ENCODE data around the gene A1BG. TPM values are rescaled to one million over a fixed set of nuclear protein-coding genes. Genes with fewer than 3 reads are reported as not detected.
A peak's percentile ranks its signal among the peaks of the same experiment; 100 is the strongest.

A1BG gene
- total and polyA plus RNA-seq, 2 experiments from 2014 or later: 35.9 to 108 TPM

DNA sequence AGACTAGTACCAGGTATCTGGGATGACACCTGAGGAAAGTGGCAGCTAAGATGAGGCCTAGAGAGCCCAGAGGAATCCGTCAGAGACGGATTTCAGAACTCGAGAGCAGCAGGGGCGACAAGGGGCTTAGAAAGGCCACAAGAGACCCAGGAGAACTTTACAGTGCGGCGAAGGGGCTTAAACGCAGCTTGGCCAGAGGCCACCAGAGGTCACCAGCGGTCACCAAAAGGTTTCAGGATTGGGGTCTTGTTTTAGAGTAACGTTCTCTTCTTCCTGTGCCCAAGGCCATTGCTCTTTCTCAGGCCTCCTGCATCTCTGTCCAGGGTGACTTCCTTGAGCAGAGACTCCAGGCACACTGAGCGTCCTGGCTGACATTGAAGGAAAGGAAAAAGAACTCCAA lies 24.3 kb downstream of the A1BG start:
- peaks cover 48% of the 10 kb centered on the region for H3K79me2 ChIP-seq
- no peak overlapping the region for H3K4me3 ChIP-seq
- H3K4me2 ChIP-seq: no peak overlapping the region
- H3K27ac ChIP-seq: no peak overlapping the region
- peaks cover 12% of the 10 kb centered on the region for H3K4me1 ChIP-seq (ENCODE audit: insufficient read depth)
- H2AFZ ChIP-seq: no peak overlapping the region
- H3K27me3 ChIP-seq: no peaks in the 10 kb centered on the region
- H3K9me3 ChIP-seq (ENCODE audit: low read depth): no peaks in the 10 kb centered on the region
- no peaks in the 10 kb centered on the region for H4K20me1 ChIP-seq (ENCODE audit: insufficient read depth, poor library complexity, severe bottlenecking)
- no peaks in the 10 kb centered on the region for H3K36me3 ChIP-seq (replicated peaks; ENCODE audit: insufficient read depth, low read depth)
- no peaks in the 10 kb centered on the region for H3K9me2 ChIP-seq (replicated peaks; ENCODE audit: insufficient read depth)
- TF ChIP-seq EZH2 (IDR thresholded peaks at IDR 0.05; ENCODE audit: borderline replicate concordance) (no peak), EZH2phosphoT487 (IDR thresholded peaks at IDR 0.05; ENCODE audit: low read depth, severe bottlenecking, unreplicated experiment) (no peak)
- TF ChIP-seq, protein P1, sequence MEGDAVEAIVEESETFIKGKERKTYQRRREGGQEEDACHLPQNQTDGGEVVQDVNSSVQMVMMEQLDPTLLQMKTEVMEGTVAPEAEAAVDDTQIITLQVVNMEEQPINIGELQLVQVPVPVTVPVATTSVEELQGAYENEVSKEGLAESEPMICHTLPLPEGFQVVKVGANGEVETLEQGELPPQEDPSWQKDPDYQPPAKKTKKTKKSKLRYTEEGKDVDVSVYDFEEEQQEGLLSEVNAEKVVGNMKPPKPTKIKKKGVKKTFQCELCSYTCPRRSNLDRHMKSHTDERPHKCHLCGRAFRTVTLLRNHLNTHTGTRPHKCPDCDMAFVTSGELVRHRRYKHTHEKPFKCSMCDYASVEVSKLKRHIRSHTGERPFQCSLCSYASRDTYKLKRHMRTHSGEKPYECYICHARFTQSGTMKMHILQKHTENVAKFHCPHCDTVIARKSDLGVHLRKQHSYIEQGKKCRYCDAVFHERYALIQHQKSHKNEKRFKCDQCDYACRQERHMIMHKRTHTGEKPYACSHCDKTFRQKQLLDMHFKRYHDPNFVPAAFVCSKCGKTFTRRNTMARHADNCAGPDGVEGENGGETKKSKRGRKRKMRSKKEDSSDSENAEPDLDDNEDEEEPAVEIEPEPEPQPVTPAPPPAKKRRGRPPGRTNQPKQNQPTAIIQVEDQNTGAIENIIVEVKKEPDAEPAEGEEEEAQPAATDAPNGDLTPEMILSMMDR (IDR thresholded peaks at IDR 0.05; ENCODE audit: poor library complexity): no peak
- 40% methylated on average over 10 of the region's 10 CpGs for WGBS (ENCODE audit: low lambda C conversion rate, missing lambda C conversion rate)
- no peak for DNase-seq (ENCODE audit: low spot score)

DNA sequence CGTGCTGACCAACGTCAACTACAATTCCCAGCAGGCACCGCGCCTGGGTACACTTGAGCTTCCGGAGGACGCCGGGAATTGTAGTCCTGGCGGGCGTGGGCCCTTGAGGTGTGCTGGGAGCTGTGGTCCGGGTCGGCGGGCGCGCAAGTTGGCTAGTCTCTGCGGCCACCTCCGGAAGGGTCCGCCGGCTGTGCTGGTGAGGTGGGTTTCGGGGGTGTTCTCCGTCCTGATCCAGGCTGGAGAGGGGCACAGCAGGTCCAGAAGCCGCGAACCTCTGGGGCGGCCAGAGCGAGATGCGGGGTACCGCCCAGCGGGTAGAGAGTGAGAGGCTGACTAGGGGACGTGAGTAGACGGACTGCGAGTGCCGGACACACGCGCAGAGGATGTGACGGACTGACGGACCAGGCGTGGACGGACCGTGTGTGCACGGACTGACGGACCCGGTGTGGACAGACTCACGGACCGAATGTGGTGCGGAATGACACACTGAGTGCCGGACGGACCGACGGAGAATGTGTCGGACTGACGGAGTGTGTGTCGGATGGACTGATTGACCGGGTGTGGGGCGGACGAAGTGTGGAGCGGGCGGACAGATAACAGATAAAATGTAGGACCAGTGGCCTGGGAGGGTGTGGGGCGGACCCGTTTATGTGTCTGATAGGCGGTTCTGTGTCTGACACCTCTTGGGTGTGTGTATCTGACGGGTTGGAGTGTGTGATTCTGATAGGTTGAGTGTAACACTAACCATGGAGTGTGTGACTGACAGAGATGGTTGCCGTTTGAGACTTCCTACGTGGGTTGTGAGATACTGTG lies 26.2 kb downstream of the A1BG start, which contains the start of gene ZSCAN22:
Gene ZSCAN22 (plus strand): TSS at position 81 of the 813 bp plus-strand sequence. CDS start 7,809 bp downstream, outside the sequence.
- no peaks in the 10 kb centered on the region for H3K9me3 ChIP-seq (ENCODE audit: low read depth)
- WGBS (ENCODE audit: low lambda C conversion rate, missing lambda C conversion rate): under 1% methylated on average over 62 of the region's 62 CpGs
- H3K9me2 ChIP-seq (replicated peaks; ENCODE audit: insufficient read depth): no peaks in the 10 kb centered on the region
- H3K27me3 ChIP-seq: no peaks in the 10 kb centered on the region
- H3K27ac ChIP-seq: peak within 1 kb of the TSS; percentile 91
- no peaks in the 10 kb centered on the region for H3K36me3 ChIP-seq (replicated peaks; ENCODE audit: insufficient read depth, low read depth)
- H3K4me2 ChIP-seq: peak within 1 kb of the TSS; percentile 82
- peaks cover 12% of the 10 kb centered on the region for H3K4me1 ChIP-seq (ENCODE audit: insufficient read depth)
- no peak for TF ChIP-seq EZH2phosphoT487 (IDR thresholded peaks at IDR 0.05; ENCODE audit: low read depth, severe bottlenecking, unreplicated experiment)
- TF ChIP-seq, protein P1 (IDR thresholded peaks at IDR 0.05; ENCODE audit: poor library complexity): no peak
- no peak for TF ChIP-seq EZH2 (IDR thresholded peaks at IDR 0.05; ENCODE audit: borderline replicate concordance)
- H2AFZ ChIP-seq: peak within 1 kb of the TSS; percentile 89
- peaks cover 56% of the 10 kb centered on the region for H3K79me2 ChIP-seq
- H3K4me3 ChIP-seq: peak within 1 kb of the TSS; percentile 95
- H4K20me1 ChIP-seq (ENCODE audit: insufficient read depth, poor library complexity, severe bottlenecking): no peaks in the 10 kb centered on the region
- DNase-seq (ENCODE audit: low spot score): peak; percentile 98

DNA sequence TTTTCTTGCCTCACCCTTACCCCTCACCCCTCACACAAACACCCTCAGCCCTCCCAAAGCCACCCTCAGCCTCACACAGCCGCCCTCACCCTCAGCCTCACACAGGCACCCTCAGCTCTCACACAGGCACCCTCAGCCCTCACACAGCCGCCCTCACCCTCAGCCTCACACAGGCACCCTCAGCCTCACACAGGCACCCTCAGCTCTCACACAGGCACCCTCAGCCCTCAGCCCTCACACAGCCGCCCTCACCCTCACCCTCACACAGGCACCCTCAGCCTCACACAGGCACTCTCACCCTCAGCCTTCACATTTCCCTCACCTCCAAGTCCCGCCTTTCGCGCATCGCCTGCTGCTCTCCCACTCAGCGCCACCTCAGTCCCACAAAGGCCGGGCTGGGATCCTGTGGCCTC lies 26.8 kb downstream of the A1BG start:
- TF ChIP-seq, protein P1 (IDR thresholded peaks at IDR 0.05; ENCODE audit: poor library complexity): no peak
- TF ChIP-seq EZH2 (IDR thresholded peaks at IDR 0.05; ENCODE audit: borderline replicate concordance) (no peak), EZH2phosphoT487 (IDR thresholded peaks at IDR 0.05; ENCODE audit: low read depth, severe bottlenecking, unreplicated experiment) (no peak)
- Histone ChIP-seq H3K4me3 (peak overlapping the region; percentile 21), H2AFZ (no peak overlapping the region), H3K27ac (peak overlapping the region; percentile 14), H3K36me3 (replicated peaks; ENCODE audit: insufficient read depth, low read depth) (no peaks in the 10 kb centered on the region), H3K9me2 (replicated peaks; ENCODE audit: insufficient read depth) (no peaks in the 10 kb centered on the region), H3K27me3 (no peaks in the 10 kb centered on the region), H4K20me1 (ENCODE audit: insufficient read depth, poor library complexity, severe bottlenecking) (no peaks in the 10 kb centered on the region), H3K9me3 (ENCODE audit: low read depth) (no peaks in the 10 kb centered on the region), H3K79me2 (peaks cover 56% of the 10 kb centered on the region), H3K4me1 (ENCODE audit: insufficient read depth) (peaks cover 12% of the 10 kb centered on the region), H3K4me2 (peak overlapping the region; percentile 81)
- WGBS (ENCODE audit: low lambda C conversion rate, missing lambda C conversion rate): 13% methylated on average over 9 of the region's 9 CpGs
- DNase-seq (ENCODE audit: low spot score): no peak
